RPMI7951 (cell line): ENCODE data around the gene DNASE1L3. TPM values are rescaled to one million over a fixed set of nuclear protein-coding genes. Genes with fewer than 3 reads are reported as not detected.

Experiments
- DNase-seq: peaks from one replicate; pipeline ENCODE4 v3.0.0-alpha.2; 2012; ENCODE audit warnings: low read depth
- total RNA-seq: library from RNA; depleted of rRNA; stranded (reverse); fragments of >200 nt; shearing (Covaris generic); gene quantifications from 2 replicates; pipeline ENCODE4 v1.2.3, GENCODE V29; 2014; rRNA removed

DNASE1L3 gene
- total RNA-seq, 1 experiment from 2014 or later: not detected

GRCh38 chr3:58161435-58162398 is 49.1 kb downstream of the DNASE1L3 start:
- peak; percentile 98 for DNase-seq

DNA sequence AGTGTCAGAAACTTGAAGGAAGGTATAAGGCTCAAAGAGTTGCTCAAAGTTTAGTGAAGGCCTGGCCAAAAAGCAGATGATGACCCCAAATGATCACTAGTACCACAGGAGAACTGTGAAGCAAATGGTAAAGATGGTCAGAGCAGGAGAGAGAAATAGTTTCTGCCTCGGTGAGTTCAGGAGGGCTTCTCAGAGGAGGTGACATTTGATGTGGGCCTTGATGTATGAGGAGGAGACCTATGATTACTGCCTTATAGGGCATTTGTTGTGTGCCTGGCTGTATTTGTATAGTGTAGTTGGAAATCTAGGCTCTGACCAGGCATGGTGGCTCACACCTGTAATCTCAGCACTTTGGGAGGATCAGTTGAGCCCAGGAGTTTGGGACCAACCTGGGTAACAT is 50.4 kb downstream of the DNASE1L3 start:
- no peak for DNase-seq

DNA sequence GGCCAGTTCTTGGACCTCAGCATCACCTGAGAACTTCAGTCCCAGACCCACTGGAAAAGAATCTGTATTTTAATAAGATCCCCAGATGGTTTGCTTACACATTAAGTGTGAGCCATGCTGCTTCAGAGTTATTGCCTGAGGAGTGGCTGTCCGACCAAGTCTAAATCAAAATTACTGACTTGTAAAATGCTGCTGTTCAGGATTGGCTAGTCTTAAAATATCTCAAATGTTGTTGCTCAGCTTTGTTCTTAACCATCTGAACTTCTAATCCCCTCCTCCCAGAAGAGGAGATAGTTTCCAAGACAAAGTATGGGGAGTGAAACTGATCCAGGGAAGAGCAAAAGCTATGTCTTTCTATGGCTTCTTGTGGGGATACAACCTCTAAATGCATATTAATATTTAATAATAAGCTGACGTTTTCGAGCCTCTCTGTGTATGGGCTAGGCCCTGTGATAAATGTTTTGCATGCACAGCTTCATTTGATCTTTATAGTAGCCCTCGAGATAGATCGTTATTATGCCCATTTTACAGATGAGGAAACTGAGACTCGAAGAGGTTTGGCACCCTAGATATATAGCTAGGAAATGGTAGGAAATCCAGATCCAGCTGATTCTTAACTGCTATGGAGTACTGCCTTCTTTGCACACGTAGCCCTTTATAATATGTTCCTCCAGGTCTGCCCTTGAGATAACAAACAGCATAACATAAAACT is 52.2 kb downstream of the DNASE1L3 start:
- DNase-seq: no peak

DNA sequence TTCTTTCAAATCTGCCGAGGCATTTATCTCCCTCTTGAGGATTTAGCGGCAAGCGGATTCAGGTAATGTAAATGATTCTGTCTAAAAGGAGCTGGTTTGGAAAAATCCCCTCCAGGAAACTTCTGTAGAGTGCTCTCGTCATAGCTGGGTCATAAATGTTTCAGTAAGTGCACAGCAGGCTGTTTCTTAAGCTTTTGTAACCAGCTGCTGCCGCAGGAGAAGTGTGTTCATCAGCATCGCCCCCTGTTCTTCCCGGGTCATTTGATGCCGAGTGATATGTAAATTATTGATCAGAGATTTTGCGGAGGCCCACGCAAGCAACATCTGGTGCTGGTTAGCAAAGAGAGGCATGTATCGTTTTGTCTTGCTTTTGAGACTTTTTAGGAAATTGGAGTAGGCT is 53.1 kb downstream of the DNASE1L3 start:
- no peak for DNase-seq

DNA sequence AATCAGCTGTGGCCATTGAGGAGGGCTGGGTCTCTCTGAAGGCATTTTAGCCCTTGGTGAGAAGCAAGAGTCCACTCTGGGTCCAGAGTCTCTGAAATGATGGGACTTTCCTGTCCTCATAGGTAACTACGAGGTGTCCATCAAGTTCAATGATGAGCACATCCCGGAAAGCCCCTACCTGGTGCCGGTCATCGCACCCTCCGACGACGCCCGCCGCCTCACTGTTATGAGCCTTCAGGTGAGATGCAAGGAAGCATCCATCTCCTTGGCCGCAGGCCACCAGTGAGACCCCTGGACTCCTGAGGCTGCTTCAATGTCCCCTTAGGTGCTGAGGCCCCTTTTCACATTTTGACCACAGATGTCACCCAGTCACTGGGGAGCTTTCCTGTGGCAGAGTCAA is 54.9 kb downstream of the DNASE1L3 start:
- no peak for DNase-seq

GRCh38 chr3:58154626-58155449 is 55.9 kb downstream of the DNASE1L3 start:
- no peak for DNase-seq

- no peak for DNase-seq
These were observed 57.4 kb downstream of the DNASE1L3 start for GRCh38 chr3:58153371-58153770.

GRCh38 chr3:58152225-58153015 is 58.4 kb downstream of the DNASE1L3 start:
- no peak for DNase-seq

DNA sequence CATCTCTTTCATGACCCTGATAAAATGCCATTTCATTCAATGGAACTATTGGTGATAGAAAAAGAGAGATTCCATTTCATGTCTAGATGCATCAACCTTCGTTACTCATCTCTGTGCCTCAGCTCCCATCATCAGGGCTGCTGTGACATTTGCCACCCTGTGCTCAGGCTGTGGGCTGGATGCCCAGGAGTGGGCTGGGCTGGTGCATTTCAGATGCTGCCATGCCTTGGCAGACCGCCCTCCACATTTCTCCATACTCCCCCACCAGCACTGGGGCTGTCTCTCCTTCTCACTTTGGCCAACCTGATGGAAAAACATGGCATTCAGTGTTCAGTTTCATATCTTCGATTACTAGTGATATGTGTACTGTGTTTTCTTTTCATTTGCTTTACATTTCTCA is 59.1 kb downstream of the DNASE1L3 start:
- no peak for DNase-seq

- no peak for DNase-seq
These were observed 60.0 kb downstream of the DNASE1L3 start for GRCh38 chr3:58150810-58151199.

GRCh38 chr3:58150130-58150809 is 60.5 kb downstream of the DNASE1L3 start:
- DNase-seq: no peak

- no peak for DNase-seq
These were observed 62.7 kb downstream of the DNASE1L3 start for GRCh38 chr3:58148049-58148448.

- DNase-seq: no peak
These were observed 66.1 kb downstream of the DNASE1L3 start for GRCh38 chr3:58144478-58145325.

GRCh38 chr3:58143417-58144055 is 67.2 kb downstream of the DNASE1L3 start:
- peak; percentile 11 for DNase-seq

Other genes with a start within 250 kb of the DNASE1L3 start
- 104 TPM in 2 replicates for gene FLNB, start 202.6 kb downstream of the DNASE1L3 start, total RNA-seq
- 19.5 and 20.1 TPM in 2 replicates for gene ABHD6, start 26.8 kb upstream of the DNASE1L3 start, total RNA-seq
- 15.3 and 18.2 TPM in 2 replicates for gene RPP14, start 95.3 kb upstream of the DNASE1L3 start, total RNA-seq
- gene HTD2, start 95.5 kb upstream of the DNASE1L3 start, total RNA-seq: 8.9 and 10.9 TPM in 2 replicates
- gene PXK, start 121.9 kb upstream of the DNASE1L3 start, total RNA-seq: 53.8 and 63.6 TPM in 2 replicates
- 201 and 242 TPM in 2 replicates for gene PDHB, start 222.9 kb upstream of the DNASE1L3 start, total RNA-seq